Gastroesophageal sphincter (tissue), 4 donors: ENCODE measurements around the gene HDAC4. TPM values are rescaled to one million over a fixed set of nuclear protein-coding genes. Genes with fewer than 3 reads are reported as not detected.

ENCODE experiments used
- ATAC-seq: fragments of 150-250 bp; one replicate; pipeline ENCODE4 v1.9.1; 2016; ENCODE audit warnings: mild to moderate bottlenecking, moderate library complexity
- H3K27ac ChIP-seq, 4 donors: fragments of 200-600 bp; sonication (generic) in 3 of 4; 1 replicate in 3 of 4; 2 replicates in 1 of 4; pipeline ENCODE4 v1.5.1; 2016 to 2019
- H3K27me3 ChIP-seq: fragments of 200-600 bp; sonication (generic); one replicate; pipeline ENCODE4 v1.5.1; 2019
- H3K36me3 ChIP-seq, 2 donors: fragments of 200-600 bp; sonication (generic); one replicate each; pipeline ENCODE4 v1.5.1; 2019; ENCODE audit warnings: control low read depth in 1 of 2
- H3K4me1 ChIP-seq, 3 donors: fragments of 200-600 bp; sonication (generic); 1 replicate in 2 of 3; 2 replicates in 1 of 3; pipeline ENCODE4 v1.5.1; 2016 to 2019; ENCODE audit warnings: control low read depth in 2 of 3
- H3K4me3 ChIP-seq, 2 donors: fragments of 200-600 bp; sonication (generic); one replicate each; pipeline ENCODE4 v1.5.1; 2019; ENCODE audit warnings: mild to moderate bottlenecking in 1 of 2, moderate library complexity in 1 of 2
- H3K9me3 ChIP-seq, 3 donors: fragments of 200-600 bp; sonication (generic); one replicate each; pipeline ENCODE4 v1.5.1; 2017 to 2019; ENCODE audit warnings: control low read depth in 2 of 3
- CTCF ChIP-seq, 4 experiments: fragments of 200-600 bp in 2 of 4; fragments of 450-650 bp in 2 of 4; sonication (generic) in 1 of 4; IDR thresholded peaks; one replicate each; pipeline ENCODE4 v1.5.1; 2017 to 2019; ENCODE audit warnings: antibody characterized with exemption in 4 of 4, mild to moderate bottlenecking in 2 of 4, moderate library complexity in 2 of 4
- EP300 ChIP-seq: sonication (generic); formaldehyde crosslinking; IDR thresholded peaks from one replicate; pipeline ENCODE4 v1.6.1; 2017; ENCODE audit warnings: antibody characterized with exemption, mild to moderate bottlenecking
- POLR2A ChIP-seq, 2 donors: fragments of 450-650 bp; IDR thresholded peaks; one replicate each; pipeline ENCODE4 v1.6.1; 2017; ENCODE audit warnings: antibody characterized with exemption in 2 of 2, mild to moderate bottlenecking in 2 of 2, moderate library complexity in 1 of 2
- POLR2AphosphoS5 ChIP-seq: sonication (generic); formaldehyde crosslinking; IDR thresholded peaks from one replicate; pipeline ENCODE4 v1.6.1; 2017; ENCODE audit warnings: antibody characterized with exemption
- WGBS, 2 donors: methylation state at CpG; one replicate each; pipeline ENCODE4 v1.1.5; 2018; ENCODE audit warnings: low coverage in 1 of 2; 5-methylcytosine and 5-hydroxymethylcytosine counted together
- total RNA-seq, 4 donors: library from RNA; depleted of rRNA; stranded (reverse); fragments of >200 nt; gene quantifications; one replicate each; pipeline ENCODE4 v1.1.0, GENCODE V29; 2016

HDAC4 gene
- total RNA-seq, 4 donors from 2014 or later, result 41.3 to 104 (median 85.8) TPM

GRCh38 chr2:239116456-239117246 is 284.2 kb downstream of the HDAC4 start:
- H3K4me1 ChIP-seq, result peaks cover 0 to 61% (median 13%) of the 10 kb centered on the region in 3 donors
- WGBS, 2 donors, result 88 to 94% methylated on average over 7 to 20 of the region's 25 CpGs

GRCh38 chr2:239115616-239116015 is 285.2 kb downstream of the HDAC4 start:
- TF ChIP-seq CTCF (IDR thresholded peaks at IDR 0.05) (no peak), EP300 (no peak), POLR2AphosphoS5 (no peak), POLR2A (IDR thresholded peaks at IDR 0.05) (no peak)
- Histone ChIP-seq H3K9me3 (no peaks in the 10 kb centered on the region), H3K36me3 (peaks cover 0 to 41% of the 10 kb centered on the region in 2 donors), H3K27ac (peak overlapping the region in 1 of 4 donors; percentile 91), H3K4me1 (peaks cover 0 to 61% (median 21%) of the 10 kb centered on the region in 3 donors), H3K4me3 (no peak overlapping the region), H3K27me3 (no peaks in the 10 kb centered on the region)
- 80 to 95% methylated on average over 1 to 6 of the region's 9 CpGs for WGBS, 2 donors
- no peak for ATAC-seq

More at GRCh38 chr2:239116456-239117246, 284.2 kb downstream of the HDAC4 start:
- no peak for ATAC-seq
- Histone ChIP-seq H3K4me3 (no peak overlapping the region), H3K27ac (peak overlapping the region in 1 of 4 donors; percentile 91), H3K9me3 (no peaks in the 10 kb centered on the region), H3K27me3 (no peaks in the 10 kb centered on the region), H3K36me3 (peaks cover 0 to 31% of the 10 kb centered on the region in 2 donors)
- no peak for TF ChIP-seq EP300
- no peak for TF ChIP-seq POLR2A (IDR thresholded peaks at IDR 0.05)
- TF ChIP-seq CTCF (IDR thresholded peaks at IDR 0.05), result no peak
- TF ChIP-seq POLR2AphosphoS5, result no peak

- peaks cover 0 to 68% (median 21%) of the 10 kb centered on the region in 3 donors for H3K4me1 ChIP-seq
Observed at GRCh38 chr2:239114616-239115265, 286.1 kb downstream of the HDAC4 start.

GRCh38 chr2:239114119-239114581 is 286.7 kb downstream of the HDAC4 start:
- 0% methylated on average over 1 to 4 of the region's 9 CpGs for WGBS, 2 donors
- TF ChIP-seq POLR2AphosphoS5 (no peak), EP300 (no peak), POLR2A (IDR thresholded peaks at IDR 0.05) (no peak), CTCF (IDR thresholded peaks at IDR 0.05) (no peak)
- Histone ChIP-seq H3K36me3 (peaks cover 0 to 56% of the 10 kb centered on the region in 2 donors), H3K9me3 (no peaks in the 10 kb centered on the region), H3K27ac (peak overlapping the region in 3 of 4 donors; percentile 79 to 91 (median 81)), H3K27me3 (no peaks in the 10 kb centered on the region), H3K4me3 (no peak overlapping the region), H3K4me1 (peaks cover 0 to 69% (median 21%) of the 10 kb centered on the region in 3 donors)
- no peak for ATAC-seq

More at GRCh38 chr2:239114616-239115265, 286.1 kb downstream of the HDAC4 start:
- Histone ChIP-seq H3K27me3 (no peaks in the 10 kb centered on the region), H3K4me3 (no peak overlapping the region), H3K9me3 (no peaks in the 10 kb centered on the region), H3K36me3 (peaks cover 0 to 50% of the 10 kb centered on the region in 2 donors), H3K27ac (peak overlapping the region in 3 of 4 donors; percentile 79 to 91 (median 81))
- TF ChIP-seq CTCF (IDR thresholded peaks at IDR 0.05) (no peak), POLR2A (IDR thresholded peaks at IDR 0.05) (no peak), POLR2AphosphoS5 (no peak), EP300 (no peak)
- ATAC-seq, result no peak
- 100% methylated on average over 2 of the region's 25 CpGs; no CpG with 5 or more reads in 1 of the 2 donors for WGBS, 2 donors
